BJ (cell line): ENCODE measurements around the gene NHLRC1. TPM values are rescaled to one million over a fixed set of nuclear protein-coding genes. Genes with fewer than 3 reads are reported as not detected.
A peak's percentile ranks its signal among the peaks of the same experiment; 100 is the strongest.

Source experiments
- CTCF ChIA-PET: fragments of 350-600 bp; formaldehyde crosslinking; extraction: SDS; loops from one replicate; lab custom pipeline; 2021; ENCODE audit warnings: antibody characterized with exemption, inconsistent platforms; lab: Yijun Ruan, JAX
- POLR2A ChIA-PET: fragments of 300-600 bp; sonication (Branson Sonifier 250); formaldehyde crosslinking; extraction: SDS; loops from one replicate; lab custom pipeline; 2021; ENCODE audit warnings: antibody characterized with exemption; lab: Charles Lee
- DNase-seq: peaks from one replicate; pipeline ENCODE4 v3.0.0-alpha.2; 2011; ENCODE audit warnings: low read depth
- H3K27me3 ChIP-seq: 2 replicates; pipeline ENCODE4 v1.6.0; 2011; ENCODE audit warnings: low read length; ENCODE audit not compliant: control insufficient read depth, insufficient read depth
- H3K36me3 ChIP-seq: 2 replicates; pipeline ENCODE4 v1.5.1; 2011; ENCODE audit warnings: low read length; ENCODE audit not compliant: control insufficient read depth, insufficient read depth
- H3K4me3 ChIP-seq: 2 replicates; pipeline ENCODE4 v1.5.1; 2011; ENCODE audit warnings: low read depth, mild to moderate bottlenecking, control low read depth, low read length
- CTCF ChIP-seq: IDR thresholded peaks from 2 replicates; pipeline ENCODE4 v1.5.1; 2011; ENCODE audit warnings: low read depth, mild to moderate bottlenecking, control low read depth, inconsistent platforms, low read length, moderate library complexity; ENCODE audit not compliant: insufficient read depth
- polyA minus RNA-seq: library from RNA; depleted of rRNA, polyadenylated mRNA; stranded (reverse); fragments of >200 nt; gene quantifications from 2 replicates; pipeline ENCODE4 v1.2.3, GENCODE V29; 2011; rRNA and poly(A)+ RNA removed
- polyA plus RNA-seq: library from polyadenylated mRNA; depleted of rRNA; stranded (reverse); fragments of >200 nt; gene quantifications from 2 replicates; pipeline ENCODE4 v1.2.3, GENCODE V29; 2011; rRNA removed

NHLRC1 gene
- polyA plus RNA-seq (1.1 and 1.7 TPM in 2 replicates), polyA minus RNA-seq (0.52 and 0.77 TPM in 2 replicates)

GRCh38 chr6:18122128-18123093 lies at the start of gene NHLRC1:
TSS of gene NHLRC1 (minus strand) at chr6:18122677. CDS start at chr6:18122606, 71 bp downstream.
- POLR2A ChIA-PET = no interaction called here
- TF ChIP-seq CTCF = peak; percentile 94
- CTCF ChIA-PET = interaction anchor here (0.6 to 2.1 kb wide), 20 partner anchors 9 to 421 kb away, joined by 3 to 10 read pairs (median 3); no protein-coding TSS in a partner anchor

GRCh38 chr6:18171871-18172270 lies 49.4 kb upstream of the NHLRC1 start:
- CTCF ChIA-PET = no interaction called here

More at GRCh38 chr6:18122128-18123093, at the start of gene NHLRC1:
- peak within 1 kb of the TSS; percentile 53 for H3K4me3 ChIP-seq
- no peaks in the 10 kb centered on the region for H3K36me3 ChIP-seq
- peak; percentile 32 for DNase-seq
- no peaks in the 10 kb centered on the region for H3K27me3 ChIP-seq

GRCh38 chr6:18168264-18168663 lies 45.8 kb upstream of the NHLRC1 start:
- H3K4me3 ChIP-seq = no peak overlapping the region
- no peak for DNase-seq
- POLR2A ChIA-PET = no interaction called here
- H3K36me3 ChIP-seq = no peaks in the 10 kb centered on the region
- no peak for TF ChIP-seq CTCF
- CTCF ChIA-PET = no interaction called here
- H3K27me3 ChIP-seq = no peaks in the 10 kb centered on the region

More at GRCh38 chr6:18171871-18172270, 49.4 kb upstream of the NHLRC1 start:
- DNase-seq = no peak
- no peak overlapping the region for H3K4me3 ChIP-seq
- no peaks in the 10 kb centered on the region for H3K27me3 ChIP-seq
- TF ChIP-seq CTCF = no peak
- H3K36me3 ChIP-seq = no peaks in the 10 kb centered on the region
- POLR2A ChIA-PET = no interaction called here

GRCh38 chr6:18166312-18167036 lies 44.0 kb upstream of the NHLRC1 start:
- ChIA-PET POLR2A (interaction anchor here (0.6 to 0.7 kb wide), 2 partner anchors 98 to 566 kb away, joined by 5 to 6 read pairs; partner anchors contain the start of genes DEK and FAM8A1), CTCF (interaction anchor here (0.6 to 1.1 kb wide), 4 partner anchors 10 to 363 kb away, joined by 3 to 5 read pairs (median 4); no protein-coding TSS in a partner anchor)
- H3K4me3 ChIP-seq = no peak overlapping the region
- peaks cover 3% of the 10 kb centered on the region for H3K36me3 ChIP-seq
- DNase-seq = peak; percentile 39
- 0 out of 2 replicates have a peak, but pooled peaks have one; percentile 11 for TF ChIP-seq CTCF
- no peaks in the 10 kb centered on the region for H3K27me3 ChIP-seq
